Left lung (tissue), 10 donors: ENCODE data around the gene NANOS1. TPM values are rescaled to one million over a fixed set of nuclear protein-coding genes. Genes with fewer than 3 reads are reported as not detected.

ENCODE experiments used
- ATAC-seq: fragments of 200-7000 bp; cut with Tn5 transposase; one replicate; pipeline ENCODE4 v1.9.1; 2020; ENCODE audit warnings: moderate library complexity
- DNase-seq, 4 donors: peaks; one replicate each; pipeline ENCODE4 v3.0.0-alpha.2; 2013 to 2020
- H3K27ac ChIP-seq, 2 donors: fragments of 200-600 bp; sonication (generic) in 1 of 2; one replicate each; pipeline versions ENCODE4 v1.5.0 to v1.8.0; 2020 to 2021
- H3K27me3 ChIP-seq, 2 donors: fragments of 200-600 bp; sonication (generic) in 1 of 2; one replicate each; pipeline versions ENCODE4 v1.5.0 to v1.8.0; 2020 to 2021
- H3K36me3 ChIP-seq, 2 donors: fragments of 200-600 bp; sonication (generic) in 1 of 2; one replicate each; pipeline versions ENCODE4 v1.5.0 to v1.8.0; 2020 to 2021
- H3K4me1 ChIP-seq, 2 donors: fragments of 200-600 bp; one replicate each; pipeline ENCODE4 v1.8.0; 2021
- H3K4me3 ChIP-seq, 2 donors: fragments of 200-600 bp; sonication (generic) in 1 of 2; one replicate each; pipeline versions ENCODE4 v1.5.0 to v1.8.0; 2020 to 2021; ENCODE audit warnings: mild to moderate bottlenecking in 1 of 2
- H3K9me3 ChIP-seq, 2 donors: fragments of 200-600 bp; sonication (generic) in 1 of 2; one replicate each; pipeline versions ENCODE4 v1.5.0 to v1.8.0; 2020 to 2021
- intact Hi-C, 2 donors: fragments of 100-400 bp; cut with DNase I; formaldehyde crosslinking; loops; one replicate each; pipeline versions ENCODE4 v1.11.2 to v1.14.2; 2022
- polyA plus RNA-seq, 6 donors: library from polyadenylated mRNA; unstranded; fragments of 120-200 nt; gene quantifications; one replicate each; pipeline ENCODE4 v1.2.1, GENCODE V29; 2013; ENCODE audit not compliant: insufficient read length in 6 of 6
- total RNA-seq, 2 donors: library from RNA; stranded (reverse); fragmentation: NEBNext Ultra II Directional; extraction: Animal tissue kit (Norgen Biotek cat#: 25700); gene quantifications; one replicate each; pipeline ENCODE4 v1.2.1, GENCODE V29; 2021
- TF ChIP-seq, protein P1 (sequence below), 2 donors: fragments of 200-600 bp; sonication (generic) in 1 of 2; IDR thresholded peaks; one replicate each; pipeline versions ENCODE4 v1.5.0 to v1.8.0; 2021; ENCODE audit warnings: antibody characterized with exemption in 2 of 2
- donor health status: DM: no; HTN: yes; CAD: no.
- donor health status: DM: no; HTN: no; CAD: no.

The NANOS1 gene
- total and polyA plus RNA-seq, 8 donors, result 1.0 to 7.0 (median 4.2) TPM

DNA sequence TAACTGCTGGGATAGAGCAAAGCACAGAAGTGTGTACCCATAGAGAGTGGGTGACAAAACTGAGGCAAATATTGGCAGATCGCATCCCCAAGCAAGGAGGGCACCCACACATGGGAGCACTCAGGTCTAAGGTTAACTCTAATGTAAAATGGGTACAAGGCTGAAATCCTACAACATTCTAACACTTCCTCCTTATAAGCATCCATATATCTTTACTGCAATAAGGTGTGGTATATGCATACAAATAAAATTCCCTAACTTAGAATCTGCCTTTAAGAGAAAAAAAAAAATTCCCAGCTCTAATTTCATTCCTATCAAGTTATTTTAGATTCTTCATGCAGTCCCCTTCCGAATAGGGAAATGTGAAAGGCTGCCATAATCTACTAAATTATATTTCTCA lies 32.4 kb downstream of the NANOS1 start:
- Histone ChIP-seq H3K4me3 (no peak overlapping the region), H3K9me3 (no peaks in the 10 kb centered on the region), H3K27me3 (no peaks in the 10 kb centered on the region), H3K36me3 (peaks cover 6 to 100% of the 10 kb centered on the region in 2 donors), H3K27ac (no peak overlapping the region), H3K4me1 (no peaks in the 10 kb centered on the region)
- TF ChIP-seq, protein P1, sequence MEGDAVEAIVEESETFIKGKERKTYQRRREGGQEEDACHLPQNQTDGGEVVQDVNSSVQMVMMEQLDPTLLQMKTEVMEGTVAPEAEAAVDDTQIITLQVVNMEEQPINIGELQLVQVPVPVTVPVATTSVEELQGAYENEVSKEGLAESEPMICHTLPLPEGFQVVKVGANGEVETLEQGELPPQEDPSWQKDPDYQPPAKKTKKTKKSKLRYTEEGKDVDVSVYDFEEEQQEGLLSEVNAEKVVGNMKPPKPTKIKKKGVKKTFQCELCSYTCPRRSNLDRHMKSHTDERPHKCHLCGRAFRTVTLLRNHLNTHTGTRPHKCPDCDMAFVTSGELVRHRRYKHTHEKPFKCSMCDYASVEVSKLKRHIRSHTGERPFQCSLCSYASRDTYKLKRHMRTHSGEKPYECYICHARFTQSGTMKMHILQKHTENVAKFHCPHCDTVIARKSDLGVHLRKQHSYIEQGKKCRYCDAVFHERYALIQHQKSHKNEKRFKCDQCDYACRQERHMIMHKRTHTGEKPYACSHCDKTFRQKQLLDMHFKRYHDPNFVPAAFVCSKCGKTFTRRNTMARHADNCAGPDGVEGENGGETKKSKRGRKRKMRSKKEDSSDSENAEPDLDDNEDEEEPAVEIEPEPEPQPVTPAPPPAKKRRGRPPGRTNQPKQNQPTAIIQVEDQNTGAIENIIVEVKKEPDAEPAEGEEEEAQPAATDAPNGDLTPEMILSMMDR (IDR thresholded peaks at IDR 0.05), result no peak
- intact Hi-C loops, result no loop called here
- DNase-seq (no peak), ATAC-seq (no peak)

DNA sequence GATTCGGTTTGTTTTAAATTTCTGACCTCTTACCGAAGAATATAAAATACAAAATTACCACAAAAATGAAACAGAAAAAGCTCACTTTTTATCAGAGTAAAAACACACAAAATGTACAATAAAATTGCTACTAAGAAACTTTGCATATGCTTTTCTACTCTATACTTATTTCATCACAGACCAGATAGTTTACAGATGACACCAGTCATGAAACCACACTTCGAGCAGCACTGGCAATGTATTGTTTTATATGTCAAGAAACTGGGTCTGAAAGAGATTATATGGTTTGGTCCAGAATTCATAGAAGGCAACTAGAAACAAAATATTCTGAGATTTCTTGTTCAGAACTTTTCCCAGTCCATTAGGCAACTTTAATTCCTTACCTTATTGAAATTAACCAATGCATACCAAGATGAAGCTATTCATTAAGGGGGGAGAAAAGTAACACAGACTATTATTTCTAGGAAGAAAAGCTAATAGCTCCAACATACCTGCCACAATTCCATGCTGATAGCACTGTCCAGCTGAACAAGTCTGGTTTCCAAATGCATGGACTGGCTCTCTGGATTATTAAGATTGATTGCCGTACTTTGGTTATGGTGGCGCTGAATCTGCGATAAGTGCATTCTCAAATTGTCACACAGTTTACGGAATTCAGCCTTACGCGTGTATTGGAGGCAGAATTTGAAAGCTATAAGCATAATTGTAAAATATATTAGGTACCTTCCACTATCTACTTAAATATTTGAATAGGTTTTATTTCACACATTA lies 41.1 kb downstream of the NANOS1 start:
- no peak overlapping the region for H3K27ac ChIP-seq
- DNase-seq (no peak), ATAC-seq (no peak)
- no peaks in the 10 kb centered on the region for H3K27me3 ChIP-seq
- TF ChIP-seq, protein P1 (IDR thresholded peaks at IDR 0.05), result no peak
- peaks cover 0 to 17% of the 10 kb centered on the region in 2 donors for H3K4me1 ChIP-seq
- H3K9me3 ChIP-seq, result no peaks in the 10 kb centered on the region
- H3K4me3 ChIP-seq, result no peak overlapping the region
- H3K36me3 ChIP-seq, result peaks cover 16 to 82% of the 10 kb centered on the region in 2 donors
- intact Hi-C loops, result no loop called here

DNA sequence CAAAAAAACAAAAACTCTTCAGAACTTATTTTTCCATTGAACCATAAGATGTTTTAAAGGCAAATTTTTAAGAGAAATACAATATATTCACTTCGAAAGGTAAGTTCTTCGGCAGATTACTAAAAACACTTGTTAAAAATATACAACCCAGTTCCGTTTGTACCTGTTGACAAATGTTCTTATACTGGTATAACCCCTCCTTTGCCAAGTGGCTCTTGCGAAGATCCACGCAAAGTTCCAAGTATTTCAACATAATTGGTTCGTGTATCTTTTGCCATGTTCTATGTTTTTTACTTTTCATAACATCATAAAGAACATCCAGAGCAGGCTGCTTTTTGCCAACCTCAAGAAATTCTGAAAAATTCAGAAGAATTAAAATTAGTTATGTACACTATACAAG lies 44.1 kb downstream of the NANOS1 start:
- ATAC-seq (peak; percentile 56), DNase-seq (no peak)
- Histone ChIP-seq H3K9me3 (no peaks in the 10 kb centered on the region), H3K4me3 (no peak overlapping the region), H3K4me1 (peaks cover 19 to 47% of the 10 kb centered on the region in 2 donors), H3K27me3 (no peaks in the 10 kb centered on the region), H3K36me3 (peaks cover 10 to 52% of the 10 kb centered on the region in 2 donors), H3K27ac (peak overlapping the region in 1 of 2 donors; percentile 7)
- TF ChIP-seq, protein P1 (IDR thresholded peaks at IDR 0.05), result no peak
- intact Hi-C loops, result no loop called here

DNA sequence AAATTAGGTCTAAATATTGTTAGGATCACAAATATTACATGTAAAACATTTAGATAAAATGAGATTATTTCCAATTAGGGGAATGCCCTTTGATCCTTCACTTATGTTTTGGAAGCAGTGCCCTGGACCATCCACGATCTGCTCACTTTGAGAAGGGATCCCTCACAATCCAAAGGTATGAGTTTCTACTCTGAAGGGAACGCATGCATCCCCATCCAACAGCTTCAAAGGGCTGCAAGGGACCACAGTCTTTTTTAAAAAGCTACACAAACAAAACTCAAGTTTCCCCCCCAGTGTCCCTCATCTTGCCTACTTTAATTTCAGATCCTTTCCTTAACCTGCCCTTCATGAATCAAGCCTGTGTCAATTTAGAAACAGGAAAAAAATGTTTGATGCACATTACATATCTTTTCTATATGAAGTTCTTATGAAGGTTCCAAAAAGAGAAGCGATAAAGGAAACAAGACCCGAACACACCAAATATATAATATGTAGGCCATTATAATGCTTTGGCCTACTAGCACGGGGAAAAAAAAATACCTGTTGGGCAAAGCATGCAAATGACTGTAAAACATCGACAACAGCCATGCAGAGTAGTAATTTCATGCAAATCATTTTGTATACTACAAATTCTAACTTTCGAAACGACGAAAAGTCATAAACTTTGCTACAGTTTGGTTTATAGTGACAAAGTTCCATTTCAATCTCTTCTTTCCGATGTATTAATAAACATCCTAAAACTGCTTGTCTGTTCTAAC lies 49.1 kb downstream of the NANOS1 start:
- no peaks in the 10 kb centered on the region for H3K27me3 ChIP-seq
- no peaks in the 10 kb centered on the region for H3K9me3 ChIP-seq
- peaks cover 0 to 1% of the 10 kb centered on the region in 2 donors for H3K36me3 ChIP-seq
- DNase-seq (no peak), ATAC-seq (no peak)
- TF ChIP-seq, protein P1 (IDR thresholded peaks at IDR 0.05), result no peak
- intact Hi-C loops, result no loop called here
- peak overlapping the region in 1 of 2 donors; percentile 97 for H3K27ac ChIP-seq
- peak overlapping the region; percentile 90 to 100 for H3K4me3 ChIP-seq
- peaks cover 26 to 46% of the 10 kb centered on the region in 2 donors for H3K4me1 ChIP-seq
